ENCODE results near the gene PUS1.
A peak's percentile ranks its signal among the peaks of the same experiment; 100 is the strongest.
"Not testable (repeated sequence)": the region's sequence is repeated elsewhere in the genome, so short reads cannot be mapped to it uniquely, and the experiment has no call there.

The PUS1 gene

GRCh38 chr12:131938082-131938481 lies 9.0 kb downstream of the PUS1 start:
- no peak for DNase-seq (ENCODE audit: low read depth)

- no peak for DNase-seq (ENCODE audit: low read depth)
These were observed 9.9 kb downstream of the PUS1 start for GRCh38 chr12:131939007-131939406.

- no peak for DNase-seq (ENCODE audit: low read depth)
These were observed 11.1 kb downstream of the PUS1 start for GRCh38 chr12:131940141-131940547.

GRCh38 chr12:131941116-131941986 lies 12.3 kb downstream of the PUS1 start:
- no peak for DNase-seq (ENCODE audit: low read depth)

GRCh38 chr12:131941987-131942341 lies 12.9 kb downstream of the PUS1 start:
- DNase-seq (ENCODE audit: low read depth) = no peak

GRCh38 chr12:131942671-131943070 lies 13.6 kb downstream of the PUS1 start:
- DNase-seq (ENCODE audit: low read depth) = no peak

GRCh38 chr12:131943389-131943788 lies 14.3 kb downstream of the PUS1 start:
- no peak for DNase-seq (ENCODE audit: low read depth)

- no peak for DNase-seq (ENCODE audit: low read depth)
These were observed 14.8 kb downstream of the PUS1 start for GRCh38 chr12:131943876-131944275.

GRCh38 chr12:131944601-131945251 lies 15.7 kb downstream of the PUS1 start:
- DNase-seq (ENCODE audit: low read depth) = no peak

GRCh38 chr12:131946757-131947156 lies 17.7 kb downstream of the PUS1 start:
- DNase-seq (ENCODE audit: low read depth) = no peak

- no peak for DNase-seq (ENCODE audit: low read depth)
These were observed 18.5 kb downstream of the PUS1 start for GRCh38 chr12:131947482-131948027.

- no peak for DNase-seq (ENCODE audit: low read depth)
These were observed 19.2 kb downstream of the PUS1 start for GRCh38 chr12:131948166-131948712.

- not testable (repeated sequence) for DNase-seq (ENCODE audit: low read depth)
These were observed 19.8 kb downstream of the PUS1 start for GRCh38 chr12:131948713-131949430.

GRCh38 chr12:131949431-131950181 lies 20.5 kb downstream of the PUS1 start, which contains the start of gene EP400:
TSS of gene EP400 (plus strand) at chr12:131949942. CDS start at chr12:131960620, 10,678 bp downstream.
- DNase-seq (ENCODE audit: low read depth) = peak; percentile 67

GRCh38 chr12:131950182-131950913 lies 21.3 kb downstream of the PUS1 start:
- DNase-seq (ENCODE audit: low read depth) = no peak

GRCh38 chr12:131953810-131954209 lies 24.7 kb downstream of the PUS1 start:
- DNase-seq (ENCODE audit: low read depth) = not testable (repeated sequence)

- DNase-seq (ENCODE audit: low read depth) = not testable (repeated sequence)
These were observed 25.4 kb downstream of the PUS1 start for GRCh38 chr12:131954460-131954859.

- DNase-seq (ENCODE audit: low read depth) = no peak
These were observed 30.0 kb downstream of the PUS1 start for GRCh38 chr12:131959116-131959515.

GRCh38 chr12:131959641-131960589 lies 30.8 kb downstream of the PUS1 start:
- DNase-seq (ENCODE audit: low read depth) = no peak

Data from GM04503 (cell line).